Prostate gland (tissue), 2 donors: ENCODE data around the gene OR52M1.

Experiments used
- POLR2A ChIP-seq: fragments of 450-650 bp; IDR thresholded peaks from one replicate; pipeline ENCODE4 v1.6.1; 2016; ENCODE audit warnings: antibody characterized with exemption, mild to moderate bottlenecking
- TF ChIP-seq, protein P1 (sequence below), 4 experiments: fragments of 200-600 bp in 2 of 4; fragments of 450-650 bp in 2 of 4; sonication (generic) in 2 of 4; IDR thresholded peaks; 1 replicate in 3 of 4; 2 replicates in 1 of 4; pipeline ENCODE4 v1.5.1; 2016 to 2019; ENCODE audit warnings: antibody characterized with exemption in 4 of 4, mild to moderate bottlenecking in 2 of 4, moderate library complexity in 2 of 4

DNA sequence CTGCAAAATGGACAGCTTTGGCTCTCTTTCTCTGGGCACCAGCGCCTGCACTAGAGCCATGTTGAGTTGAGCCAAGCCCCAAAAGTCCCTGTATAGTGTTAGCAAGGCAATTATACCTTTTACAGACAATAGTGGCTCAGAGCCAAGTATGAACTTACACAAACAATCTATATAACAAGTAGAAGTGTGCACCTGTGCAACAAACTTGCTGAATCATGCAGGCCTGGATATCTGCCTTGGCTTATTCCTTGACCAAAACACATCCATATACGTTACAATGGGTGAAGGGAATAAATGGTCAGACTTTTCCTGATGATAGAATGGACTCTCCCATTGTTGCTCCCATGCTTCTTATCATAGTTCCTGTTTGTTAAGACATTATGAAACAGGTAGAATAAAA is 32.8 kb downstream of the OR52M1 start:
- TF ChIP-seq, protein P1, sequence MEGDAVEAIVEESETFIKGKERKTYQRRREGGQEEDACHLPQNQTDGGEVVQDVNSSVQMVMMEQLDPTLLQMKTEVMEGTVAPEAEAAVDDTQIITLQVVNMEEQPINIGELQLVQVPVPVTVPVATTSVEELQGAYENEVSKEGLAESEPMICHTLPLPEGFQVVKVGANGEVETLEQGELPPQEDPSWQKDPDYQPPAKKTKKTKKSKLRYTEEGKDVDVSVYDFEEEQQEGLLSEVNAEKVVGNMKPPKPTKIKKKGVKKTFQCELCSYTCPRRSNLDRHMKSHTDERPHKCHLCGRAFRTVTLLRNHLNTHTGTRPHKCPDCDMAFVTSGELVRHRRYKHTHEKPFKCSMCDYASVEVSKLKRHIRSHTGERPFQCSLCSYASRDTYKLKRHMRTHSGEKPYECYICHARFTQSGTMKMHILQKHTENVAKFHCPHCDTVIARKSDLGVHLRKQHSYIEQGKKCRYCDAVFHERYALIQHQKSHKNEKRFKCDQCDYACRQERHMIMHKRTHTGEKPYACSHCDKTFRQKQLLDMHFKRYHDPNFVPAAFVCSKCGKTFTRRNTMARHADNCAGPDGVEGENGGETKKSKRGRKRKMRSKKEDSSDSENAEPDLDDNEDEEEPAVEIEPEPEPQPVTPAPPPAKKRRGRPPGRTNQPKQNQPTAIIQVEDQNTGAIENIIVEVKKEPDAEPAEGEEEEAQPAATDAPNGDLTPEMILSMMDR (IDR thresholded peaks at IDR 0.05), result no peak
- no peak for TF ChIP-seq POLR2A
